ENCODE results near the gene TBC1D5. TPM values are rescaled to one million over a fixed set of nuclear protein-coding genes. Genes with fewer than 3 reads are reported as not detected.

TBC1D5 gene
- polyA plus RNA-seq, 2 of the 4 experiments (the other 2 are of a cell fraction) = 36.7 to 72.2 TPM

DNA sequence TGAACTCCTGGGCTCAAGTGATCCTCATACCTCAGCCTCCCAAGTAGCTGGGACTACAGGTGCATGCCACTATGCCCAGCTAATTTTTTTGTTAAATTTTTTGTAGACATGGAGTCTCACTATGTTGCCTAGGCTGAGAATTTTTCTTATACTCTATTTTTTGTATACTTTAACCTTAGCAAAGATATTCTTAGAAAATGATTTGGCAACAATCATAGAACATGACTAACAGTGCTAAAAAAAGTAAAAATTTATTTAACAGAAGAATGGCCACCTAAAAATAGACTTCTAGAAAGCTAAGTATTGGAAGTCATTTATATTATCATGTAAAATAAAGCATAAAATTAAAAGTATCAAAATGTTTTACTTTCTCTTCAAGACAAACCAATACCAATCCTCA lies 535.4 kb downstream of the TBC1D5 start (continued):
- TF ChIP-seq, protein P1, sequence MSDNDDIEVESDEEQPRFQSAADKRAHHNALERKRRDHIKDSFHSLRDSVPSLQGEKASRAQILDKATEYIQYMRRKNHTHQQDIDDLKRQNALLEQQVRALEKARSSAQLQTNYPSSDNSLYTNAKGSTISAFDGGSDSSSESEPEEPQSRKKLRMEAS (IDR thresholded peaks at IDR 0.05) = no peak
- TF ChIP-seq RCOR1 (IDR thresholded peaks at IDR 0.05; ENCODE audit: low read depth, low read length) = no peak

DNA sequence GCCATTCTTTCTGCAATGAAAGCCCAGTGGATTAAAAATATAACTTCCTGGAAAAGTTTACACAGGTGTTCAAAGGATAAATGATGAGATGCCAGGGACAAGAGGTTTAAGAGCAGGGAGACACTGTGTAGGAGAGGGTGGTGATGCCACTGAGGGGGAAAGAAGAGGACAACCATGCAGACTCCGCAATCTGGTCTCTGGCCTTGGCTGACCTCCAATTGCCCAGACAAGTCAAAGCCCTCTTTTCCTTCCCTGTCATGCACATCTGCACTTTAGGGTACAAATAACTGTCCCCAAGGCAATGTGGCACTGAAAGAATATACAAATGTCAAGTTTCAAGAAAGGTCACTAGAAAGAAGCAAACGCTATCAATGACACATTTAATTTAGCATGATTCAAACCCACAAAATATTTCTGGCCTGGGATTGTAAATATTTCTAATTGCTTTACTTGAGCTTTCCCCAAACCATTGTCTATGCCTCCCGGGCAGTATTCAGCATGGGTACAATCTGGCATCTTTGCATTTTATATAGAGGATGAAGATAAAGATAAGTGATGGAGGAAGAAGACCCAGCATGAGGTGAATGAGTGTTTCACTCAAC lies 538.3 kb downstream of the TBC1D5 start:
- 54% methylated on average over 3 of the region's 3 CpGs for WGBS (ENCODE audit: missing lambda C conversion rate)
- DNase-seq (ENCODE audit: low read depth in 1 of 2, low spot score in 1 of 2) (no peak), ATAC-seq (no peak), FAIRE-seq (no peak)
- Histone ChIP-seq H3K9me3 (no peaks in the 10 kb centered on the region), H3K4me1 (no peaks in the 10 kb centered on the region), H3K4me3 (no peak overlapping the region), H3K4me2 (no peak overlapping the region), H3K27ac (no peak overlapping the region)
- CTCF ChIA-PET = no interaction called here
- POLR2A ChIA-PET = no interaction called here
- no peak for TF ChIP-seq CHD2 (IDR thresholded peaks at IDR 0.05; ENCODE audit: low read length, partially characterized antibody)
- no peak for TF ChIP-seq SMC3 (IDR thresholded peaks at IDR 0.05)
- no peak for TF ChIP-seq ZNF302 (CRISPR knock-in tag; IDR thresholded peaks at IDR 0.05)
- TF ChIP-seq, protein P2, sequence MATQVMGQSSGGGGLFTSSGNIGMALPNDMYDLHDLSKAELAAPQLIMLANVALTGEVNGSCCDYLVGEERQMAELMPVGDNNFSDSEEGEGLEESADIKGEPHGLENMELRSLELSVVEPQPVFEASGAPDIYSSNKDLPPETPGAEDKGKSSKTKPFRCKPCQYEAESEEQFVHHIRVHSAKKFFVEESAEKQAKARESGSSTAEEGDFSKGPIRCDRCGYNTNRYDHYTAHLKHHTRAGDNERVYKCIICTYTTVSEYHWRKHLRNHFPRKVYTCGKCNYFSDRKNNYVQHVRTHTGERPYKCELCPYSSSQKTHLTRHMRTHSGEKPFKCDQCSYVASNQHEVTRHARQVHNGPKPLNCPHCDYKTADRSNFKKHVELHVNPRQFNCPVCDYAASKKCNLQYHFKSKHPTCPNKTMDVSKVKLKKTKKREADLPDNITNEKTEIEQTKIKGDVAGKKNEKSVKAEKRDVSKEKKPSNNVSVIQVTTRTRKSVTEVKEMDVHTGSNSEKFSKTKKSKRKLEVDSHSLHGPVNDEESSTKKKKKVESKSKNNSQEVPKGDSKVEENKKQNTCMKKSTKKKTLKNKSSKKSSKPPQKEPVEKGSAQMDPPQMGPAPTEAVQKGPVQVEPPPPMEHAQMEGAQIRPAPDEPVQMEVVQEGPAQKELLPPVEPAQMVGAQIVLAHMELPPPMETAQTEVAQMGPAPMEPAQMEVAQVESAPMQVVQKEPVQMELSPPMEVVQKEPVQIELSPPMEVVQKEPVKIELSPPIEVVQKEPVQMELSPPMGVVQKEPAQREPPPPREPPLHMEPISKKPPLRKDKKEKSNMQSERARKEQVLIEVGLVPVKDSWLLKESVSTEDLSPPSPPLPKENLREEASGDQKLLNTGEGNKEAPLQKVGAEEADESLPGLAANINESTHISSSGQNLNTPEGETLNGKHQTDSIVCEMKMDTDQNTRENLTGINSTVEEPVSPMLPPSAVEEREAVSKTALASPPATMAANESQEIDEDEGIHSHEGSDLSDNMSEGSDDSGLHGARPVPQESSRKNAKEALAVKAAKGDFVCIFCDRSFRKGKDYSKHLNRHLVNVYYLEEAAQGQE (IDR thresholded peaks at IDR 0.05) = no peak
- no peak for TF ChIP-seq ZC3H11A (IDR thresholded peaks at IDR 0.05)
- no peak for TF ChIP-seq HDAC2 (IDR thresholded peaks at IDR 0.05)
- TF ChIP-seq TP53 (CRISPR knock-in tag; IDR thresholded peaks at IDR 0.05) = no peak
- no peak for TF ChIP-seq GATA3 (IDR thresholded peaks at IDR 0.05; ENCODE audit: borderline replicate concordance)
- TF ChIP-seq CEBPB (IDR thresholded peaks at IDR 0.05) = no peak
- TF ChIP-seq, protein P3, sequence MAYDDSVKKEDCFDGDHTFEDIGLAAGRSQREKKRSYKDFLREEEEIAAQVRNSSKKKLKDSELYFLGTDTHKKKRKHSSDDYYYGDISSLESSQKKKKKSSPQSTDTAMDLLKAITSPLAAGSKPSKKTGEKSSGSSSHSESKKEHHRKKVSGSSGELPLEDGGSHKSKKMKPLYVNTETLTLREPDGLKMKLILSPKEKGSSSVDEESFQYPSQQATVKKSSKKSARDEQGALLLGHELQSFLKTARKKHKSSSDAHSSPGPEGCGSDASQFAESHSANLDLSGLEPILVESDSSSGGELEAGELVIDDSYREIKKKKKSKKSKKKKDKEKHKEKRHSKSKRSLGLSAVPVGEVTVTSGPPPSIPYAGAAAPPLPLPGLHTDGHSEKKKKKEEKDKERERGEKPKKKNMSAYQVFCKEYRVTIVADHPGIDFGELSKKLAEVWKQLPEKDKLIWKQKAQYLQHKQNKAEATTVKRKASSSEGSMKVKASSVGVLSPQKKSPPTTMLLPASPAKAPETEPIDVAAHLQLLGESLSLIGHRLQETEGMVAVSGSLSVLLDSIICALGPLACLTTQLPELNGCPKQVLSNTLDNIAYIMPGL (CRISPR knock-in tag; IDR thresholded peaks at IDR 0.05; ENCODE audit: borderline replicate concordance) = no peak
- TF ChIP-seq CBX2 (IDR thresholded peaks at IDR 0.05; ENCODE audit: borderline replicate concordance, low read depth) = no peak
- no peak for TF ChIP-seq NR3C1 (IDR thresholded peaks at IDR 0.05)
- no peak for TF ChIP-seq TFCP2L1 (CRISPR knock-in tag; IDR thresholded peaks at IDR 0.05)
- no peak for TF ChIP-seq EHF (CRISPR knock-in tag; IDR thresholded peaks at IDR 0.05)
- TF ChIP-seq, protein P4, sequence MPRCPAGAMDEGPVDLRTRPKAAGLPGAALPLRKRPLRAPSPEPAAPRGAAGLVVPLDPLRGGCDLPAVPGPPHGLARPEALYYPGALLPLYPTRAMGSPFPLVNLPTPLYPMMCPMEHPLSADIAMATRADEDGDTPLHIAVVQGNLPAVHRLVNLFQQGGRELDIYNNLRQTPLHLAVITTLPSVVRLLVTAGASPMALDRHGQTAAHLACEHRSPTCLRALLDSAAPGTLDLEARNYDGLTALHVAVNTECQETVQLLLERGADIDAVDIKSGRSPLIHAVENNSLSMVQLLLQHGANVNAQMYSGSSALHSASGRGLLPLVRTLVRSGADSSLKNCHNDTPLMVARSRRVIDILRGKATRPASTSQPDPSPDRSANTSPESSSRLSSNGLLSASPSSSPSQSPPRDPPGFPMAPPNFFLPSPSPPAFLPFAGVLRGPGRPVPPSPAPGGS (IDR thresholded peaks at IDR 0.05) = no peak
- no peak for TF ChIP-seq KDM1A (IDR thresholded peaks at IDR 0.05; ENCODE audit: low read depth)
- no peak for TF ChIP-seq RARB (CRISPR knock-in tag; IDR thresholded peaks at IDR 0.05)
- TF ChIP-seq, protein P5, sequence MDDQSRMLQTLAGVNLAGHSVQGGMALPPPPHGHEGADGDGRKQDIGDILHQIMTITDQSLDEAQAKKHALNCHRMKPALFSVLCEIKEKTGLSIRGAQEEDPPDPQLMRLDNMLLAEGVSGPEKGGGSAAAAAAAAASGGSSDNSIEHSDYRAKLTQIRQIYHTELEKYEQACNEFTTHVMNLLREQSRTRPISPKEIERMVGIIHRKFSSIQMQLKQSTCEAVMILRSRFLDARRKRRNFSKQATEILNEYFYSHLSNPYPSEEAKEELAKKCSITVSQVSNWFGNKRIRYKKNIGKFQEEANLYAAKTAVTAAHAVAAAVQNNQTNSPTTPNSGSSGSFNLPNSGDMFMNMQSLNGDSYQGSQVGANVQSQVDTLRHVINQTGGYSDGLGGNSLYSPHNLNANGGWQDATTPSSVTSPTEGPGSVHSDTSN (IDR thresholded peaks at IDR 0.05) = no peak
- TF ChIP-seq RAD21 (conservative IDR thresholded peaks at IDR 0.05 in 1 of 2, IDR thresholded peaks at IDR 0.05 in 1 of 2) = no peak

Measured in A549 (cell line).